HG03378 (cell line): Measurements from ENCODE around the gene LCNL1.

Experiments used
- ATAC-seq: cut with Tn5 transposase; IDR thresholded peaks from one replicate; pipeline ENCODE4 v1.9.1; 2021; ENCODE audit warnings: mild to moderate bottlenecking, moderate library complexity; ENCODE audit not compliant: unreplicated experiment

LCNL1 gene

DNA sequence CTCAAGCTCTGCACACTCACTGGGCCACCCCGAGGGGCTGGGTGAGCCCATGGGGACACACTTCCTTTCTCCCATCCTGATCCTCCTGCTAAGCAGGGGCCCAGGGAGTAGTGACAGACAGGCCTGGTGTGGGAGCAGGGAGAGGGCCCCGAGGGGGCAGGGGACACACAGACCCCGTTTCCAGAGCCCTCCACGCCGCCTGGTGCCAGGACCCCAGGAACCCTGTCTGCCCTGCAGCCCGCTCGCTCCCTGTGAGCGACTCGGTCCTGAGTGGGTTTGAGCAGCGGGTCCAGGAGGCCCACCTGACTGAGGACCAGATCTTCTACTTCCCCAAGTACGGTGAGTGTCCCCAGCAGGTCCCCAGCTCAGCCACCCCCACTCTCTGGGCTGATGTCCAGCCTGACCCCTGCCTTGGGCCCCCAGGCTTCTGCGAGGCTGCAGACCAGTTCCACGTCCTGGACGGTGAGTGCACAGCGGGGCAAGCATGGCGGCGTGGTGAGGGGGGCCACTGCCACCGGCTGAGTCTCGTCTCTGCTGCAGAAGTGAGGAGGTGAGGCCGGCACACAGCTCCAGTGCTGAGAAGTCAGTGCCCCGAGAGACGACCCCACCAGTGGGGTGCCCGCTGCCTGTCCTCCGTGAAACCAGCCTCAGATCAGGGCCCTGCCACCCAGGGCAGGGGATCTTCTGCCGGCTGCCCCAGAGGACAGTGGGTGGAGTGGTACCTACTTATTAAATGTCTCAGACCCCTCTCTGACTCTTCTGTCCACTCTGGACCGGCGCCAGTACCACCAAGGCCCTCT lies 36.4 kb upstream of the LCNL1 start:
- no peak for ATAC-seq

DNA sequence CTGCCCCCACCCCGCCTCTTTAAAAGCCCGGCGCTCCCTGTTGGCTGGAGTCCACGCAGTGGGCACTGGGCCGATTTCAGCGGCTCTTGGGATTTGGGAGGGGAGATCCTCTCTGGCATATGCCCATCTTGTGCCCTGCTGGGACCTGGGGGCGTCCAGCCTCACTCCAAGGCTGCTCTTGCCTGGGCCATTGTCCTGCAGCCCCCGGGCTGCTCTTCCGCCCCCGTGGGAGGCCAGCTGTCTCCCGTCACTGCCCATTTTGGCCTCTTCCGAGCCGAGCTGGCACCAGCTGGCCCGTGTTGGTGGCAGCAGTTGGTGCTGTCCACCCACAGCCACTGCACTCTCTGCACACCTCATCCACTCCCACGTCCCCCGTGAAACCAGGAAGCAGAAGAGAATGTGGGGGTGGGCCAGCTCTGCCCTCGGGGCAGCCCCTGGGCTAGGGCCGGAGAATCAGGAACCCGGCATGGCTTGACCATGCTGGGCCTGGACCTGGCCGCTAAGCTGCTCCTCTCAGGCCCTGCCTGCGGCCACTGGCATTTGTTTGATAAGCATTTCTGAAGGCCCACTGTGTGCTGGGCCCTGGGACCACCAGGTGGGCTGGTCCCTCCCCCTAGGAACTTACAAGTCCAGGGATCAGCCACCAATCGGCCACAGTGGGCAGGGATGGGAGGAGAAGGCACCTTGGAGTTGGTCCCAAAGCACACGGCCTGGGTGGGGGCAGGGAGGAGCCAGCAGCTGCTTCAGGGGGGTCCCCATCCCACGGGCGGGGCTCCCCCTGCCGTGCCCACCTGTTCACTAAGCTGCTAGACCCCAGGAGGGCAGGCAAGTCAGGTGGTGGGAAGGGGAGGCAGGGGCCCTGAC lies 35.5 kb upstream of the LCNL1 start:
- ATAC-seq, result no peak

DNA sequence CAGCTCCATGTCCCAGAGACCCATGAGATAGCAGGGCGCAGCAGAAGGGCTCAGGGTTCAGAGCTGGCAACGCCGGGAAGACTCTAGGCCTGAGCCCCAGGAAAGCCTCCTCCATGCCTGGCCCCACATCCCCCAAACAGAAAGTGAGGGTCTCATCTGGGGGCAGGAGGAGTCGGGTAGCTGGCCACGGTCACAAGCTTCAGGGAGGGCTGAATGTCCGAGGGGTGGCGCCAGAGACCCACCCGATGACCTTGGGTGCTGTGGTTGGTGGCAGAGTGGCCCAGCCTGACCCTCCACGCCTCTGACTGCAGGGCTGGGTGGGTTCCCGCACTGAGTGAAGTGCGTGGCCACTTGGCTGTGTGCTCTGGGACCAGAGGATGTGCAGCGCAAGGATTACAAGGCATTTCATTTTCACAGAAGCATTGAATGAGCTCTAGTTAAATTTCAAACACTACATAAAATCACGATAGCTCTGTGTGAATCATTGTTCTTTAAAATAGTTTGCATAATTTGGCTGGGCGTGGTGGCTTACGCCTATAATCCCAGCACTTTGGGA lies 34.8 kb upstream of the LCNL1 start:
- no peak for ATAC-seq

DNA sequence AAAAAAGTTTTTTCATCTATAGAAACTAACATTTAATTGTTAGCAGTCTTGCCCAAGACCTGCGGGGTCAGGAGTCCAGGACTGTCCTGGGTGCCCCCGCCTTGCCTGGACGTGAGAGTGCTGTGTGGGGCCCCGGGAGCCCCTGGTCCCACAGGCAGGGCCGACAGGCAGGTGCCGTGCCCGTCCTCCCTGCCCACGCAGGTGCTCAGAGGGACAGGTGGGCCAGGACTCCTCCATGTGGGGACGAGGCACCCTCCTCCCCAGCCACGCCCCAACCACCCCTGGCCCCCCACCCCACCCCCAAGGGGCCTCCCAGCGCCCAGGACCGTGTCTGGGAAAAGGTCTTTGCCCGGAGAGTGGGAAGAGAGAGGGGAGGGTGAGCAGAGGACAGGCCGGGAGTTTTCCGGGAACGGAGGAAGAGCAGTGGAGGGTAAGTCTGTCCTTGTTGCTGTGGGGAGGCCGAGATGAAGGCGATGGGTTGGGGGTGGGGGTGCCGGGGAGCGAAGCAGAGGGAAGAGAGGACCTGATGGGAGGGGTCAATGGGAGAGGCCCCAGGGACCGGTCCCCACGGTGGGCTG lies 33.5 kb upstream of the LCNL1 start:
- ATAC-seq, result no peak

DNA sequence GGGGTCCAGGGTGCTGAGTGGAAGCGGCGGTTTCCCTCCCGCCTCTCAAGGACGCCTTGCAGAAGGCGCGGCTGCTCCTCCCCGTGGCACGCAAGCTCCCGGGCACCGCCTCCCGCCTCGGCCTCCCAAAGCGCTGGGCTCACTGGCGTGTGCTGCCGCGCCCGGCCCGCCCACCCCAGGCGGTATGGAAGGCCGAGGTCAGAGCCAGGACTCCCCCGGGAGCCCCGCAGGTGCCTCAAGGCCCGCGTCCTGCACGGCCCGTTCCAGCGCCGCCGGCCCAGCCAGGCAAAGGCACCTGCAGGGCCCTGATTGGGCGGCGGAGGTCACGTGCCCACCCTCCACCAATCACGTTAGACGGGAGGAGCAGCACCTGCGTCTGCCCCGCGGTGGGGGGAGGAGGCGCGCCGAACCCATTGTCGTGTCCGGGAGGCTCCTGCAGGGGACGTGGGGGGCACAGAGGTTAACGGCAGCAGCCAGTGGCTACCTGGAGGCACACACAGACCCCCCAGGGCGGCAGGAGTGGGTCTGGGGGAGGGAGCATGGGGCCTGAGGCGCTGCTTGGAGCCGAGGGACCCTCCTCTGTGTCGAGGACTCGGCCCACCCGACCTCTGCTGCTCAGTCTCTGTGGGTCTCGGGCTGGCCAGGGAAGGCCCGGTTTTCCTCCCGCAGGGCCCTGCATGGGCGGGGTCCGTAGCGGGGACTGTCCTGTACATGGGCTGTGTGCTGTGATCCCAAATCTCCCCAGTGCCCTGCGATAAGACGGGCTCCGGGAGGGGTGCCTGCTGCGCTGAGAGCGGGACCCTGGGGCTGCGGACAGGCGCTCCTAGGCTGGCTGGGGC lies 32.8 kb upstream of the LCNL1 start:
- peak; percentile 53 for ATAC-seq

DNA sequence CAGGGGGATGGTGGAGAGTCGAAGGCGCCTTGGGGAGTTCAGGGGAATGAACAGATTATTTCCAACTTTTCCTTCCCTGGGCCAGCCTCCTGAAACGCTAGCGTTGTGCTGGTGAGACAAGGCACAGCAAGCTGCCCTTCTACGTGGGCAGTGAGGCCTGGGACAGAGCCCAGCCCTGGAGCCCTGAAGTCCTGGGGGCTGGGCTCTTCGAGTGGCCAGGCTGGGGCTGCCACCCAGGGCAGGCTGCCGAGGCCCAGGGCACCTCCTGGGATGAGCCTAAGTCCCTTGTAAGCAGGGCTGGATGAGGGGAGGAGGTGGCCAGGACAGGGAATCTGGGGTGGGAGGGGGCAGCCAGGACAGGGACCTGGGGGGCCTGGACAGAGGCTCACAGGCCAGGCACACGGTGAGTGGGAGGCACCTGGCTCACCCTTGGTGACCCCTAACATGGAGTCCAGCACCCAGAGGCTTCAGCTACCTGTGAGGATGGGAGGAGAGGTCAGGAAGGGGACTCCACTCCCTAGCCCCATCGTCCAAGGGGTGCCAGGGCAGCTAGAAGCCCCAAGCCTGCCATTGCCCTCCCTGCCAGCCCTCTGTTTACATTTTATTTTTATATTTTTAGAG lies 32.0 kb upstream of the LCNL1 start:
- ATAC-seq, result no peak

DNA sequence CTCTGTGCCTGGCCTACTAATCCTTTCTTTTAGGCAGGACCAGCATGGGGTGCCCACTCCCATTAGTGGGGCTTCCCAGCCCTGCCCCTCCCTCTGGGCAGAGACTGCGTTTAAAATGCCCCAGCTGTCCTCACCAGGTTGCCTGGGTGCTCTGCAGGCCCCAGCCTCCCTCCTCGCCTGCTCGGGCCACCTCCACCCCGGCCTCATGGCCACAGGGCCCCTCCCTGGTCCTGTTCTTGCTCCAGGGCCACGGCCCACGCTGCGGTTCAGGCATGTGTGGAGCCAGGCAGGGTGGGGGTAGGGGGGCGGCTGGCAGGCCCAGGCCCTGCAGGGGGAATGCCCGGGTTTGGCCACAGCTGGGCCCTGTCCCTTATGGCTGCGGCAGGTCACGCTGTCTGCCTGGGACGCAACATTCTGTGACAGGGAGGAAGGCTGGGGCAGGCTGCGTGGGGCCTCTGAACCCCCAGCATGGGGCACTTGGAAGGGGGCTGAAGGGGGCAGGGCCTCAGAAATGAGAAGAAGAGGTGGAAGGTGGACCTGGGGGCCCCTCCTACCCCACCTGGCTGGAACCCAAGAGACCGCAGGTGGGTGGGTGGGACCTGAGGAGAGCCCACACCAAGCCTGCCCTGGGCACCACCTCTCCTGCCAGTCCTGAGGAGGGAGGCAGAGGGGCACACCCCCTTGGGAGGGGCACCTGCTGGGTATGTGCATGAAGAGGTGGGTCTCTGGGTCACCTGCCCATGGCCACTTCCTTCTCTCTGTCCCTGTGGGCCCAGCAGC lies 31.1 kb upstream of the LCNL1 start, which contains the start of gene LCN12:
TSS of gene LCN12 (plus strand) at position 733 of the 780 bp plus-strand sequence. CDS start 55 bp downstream, outside the sequence.
- no peak for ATAC-seq

DNA sequence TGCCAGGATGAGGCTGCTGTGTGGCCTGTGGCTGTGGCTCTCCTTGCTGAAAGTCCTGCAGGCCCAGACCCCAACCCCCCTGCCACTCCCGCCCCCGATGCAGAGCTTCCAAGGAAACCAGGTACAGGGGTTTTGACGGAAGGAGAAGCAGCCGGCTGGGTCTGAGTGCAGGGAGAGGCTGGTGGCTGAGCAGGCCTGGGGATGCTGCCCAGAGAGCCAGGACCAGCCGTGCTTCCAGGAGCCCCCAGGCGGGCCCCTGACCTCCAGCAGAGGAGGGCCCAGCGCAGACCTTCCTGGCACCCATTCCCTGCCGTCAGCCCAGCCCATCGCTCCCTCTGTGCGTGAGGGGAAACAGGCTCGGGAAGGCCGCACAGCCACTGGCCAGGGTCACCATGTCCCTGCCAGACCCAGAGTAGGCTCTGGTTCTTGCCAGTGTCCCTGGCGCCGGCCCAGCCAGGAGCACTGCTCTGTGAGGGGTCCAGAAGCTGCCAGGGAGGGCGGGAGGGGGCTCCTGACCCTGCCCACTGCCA lies 30.4 kb upstream of the LCNL1 start:
- ATAC-seq, result no peak

DNA sequence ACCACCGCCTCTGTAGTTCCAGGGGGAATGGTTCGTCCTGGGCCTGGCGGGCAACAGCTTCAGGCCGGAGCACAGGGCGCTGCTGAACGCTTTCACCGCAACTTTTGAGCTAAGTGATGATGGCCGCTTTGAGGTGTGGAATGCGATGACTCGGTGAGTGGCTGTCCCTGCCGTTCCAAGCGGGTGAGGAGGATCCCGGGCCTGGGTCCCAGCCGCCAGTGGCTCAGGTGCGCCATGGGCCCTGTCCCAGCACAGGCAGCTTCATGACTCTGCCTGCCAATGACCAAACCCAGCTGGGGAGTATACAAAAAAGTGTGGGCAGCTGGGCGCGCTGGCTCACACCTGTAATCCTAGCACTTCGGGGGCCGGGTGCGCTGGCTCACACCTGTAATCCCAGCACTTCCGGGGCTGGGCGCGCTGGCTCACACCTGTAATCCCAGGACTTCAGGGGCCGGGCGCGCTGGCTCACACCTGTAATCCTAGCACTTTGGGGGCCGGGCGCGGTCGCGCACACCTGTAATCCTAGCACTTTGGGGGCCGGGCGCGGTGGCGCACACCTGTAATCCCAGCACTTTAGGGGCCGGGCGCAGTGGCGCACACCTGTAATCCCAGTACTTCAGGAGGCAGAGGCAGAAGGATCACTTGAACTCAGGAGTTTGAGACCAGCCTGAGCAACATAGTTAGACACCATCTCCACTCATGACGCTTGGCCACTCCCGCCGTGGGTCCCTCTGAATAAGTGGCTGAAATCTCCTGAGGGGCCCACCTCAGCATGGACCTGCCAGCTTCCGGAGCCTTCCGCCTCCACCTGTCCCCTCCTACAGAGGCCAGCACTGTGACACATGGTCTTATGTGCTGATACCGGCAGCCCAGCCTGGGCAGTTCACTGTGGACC lies 29.7 kb upstream of the LCNL1 start:
- no peak for ATAC-seq

DNA sequence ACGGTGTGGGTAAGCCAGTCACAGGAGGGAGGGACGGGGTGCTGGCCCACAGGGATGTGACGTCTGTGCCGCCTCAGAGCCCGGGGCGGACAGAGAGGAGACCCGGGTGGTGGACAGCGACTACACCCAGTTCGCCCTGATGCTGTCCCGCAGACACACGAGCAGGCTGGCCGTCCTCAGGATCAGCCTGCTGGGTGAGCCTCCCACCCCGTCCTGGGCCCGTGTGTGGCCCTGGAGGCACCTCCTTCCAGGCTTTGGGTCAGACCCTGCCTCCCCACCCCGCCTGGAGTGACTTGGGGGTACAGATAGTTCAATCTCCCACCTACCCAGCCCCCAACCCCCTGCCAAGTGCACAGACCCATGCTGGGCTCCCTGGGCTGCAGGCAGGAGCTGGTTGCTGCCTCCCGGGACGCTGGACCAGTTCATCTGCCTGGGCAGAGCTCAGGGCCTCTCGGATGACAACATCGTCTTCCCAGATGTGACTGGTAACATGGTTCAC lies 29.0 kb upstream of the LCNL1 start:
- no peak for ATAC-seq

DNA sequence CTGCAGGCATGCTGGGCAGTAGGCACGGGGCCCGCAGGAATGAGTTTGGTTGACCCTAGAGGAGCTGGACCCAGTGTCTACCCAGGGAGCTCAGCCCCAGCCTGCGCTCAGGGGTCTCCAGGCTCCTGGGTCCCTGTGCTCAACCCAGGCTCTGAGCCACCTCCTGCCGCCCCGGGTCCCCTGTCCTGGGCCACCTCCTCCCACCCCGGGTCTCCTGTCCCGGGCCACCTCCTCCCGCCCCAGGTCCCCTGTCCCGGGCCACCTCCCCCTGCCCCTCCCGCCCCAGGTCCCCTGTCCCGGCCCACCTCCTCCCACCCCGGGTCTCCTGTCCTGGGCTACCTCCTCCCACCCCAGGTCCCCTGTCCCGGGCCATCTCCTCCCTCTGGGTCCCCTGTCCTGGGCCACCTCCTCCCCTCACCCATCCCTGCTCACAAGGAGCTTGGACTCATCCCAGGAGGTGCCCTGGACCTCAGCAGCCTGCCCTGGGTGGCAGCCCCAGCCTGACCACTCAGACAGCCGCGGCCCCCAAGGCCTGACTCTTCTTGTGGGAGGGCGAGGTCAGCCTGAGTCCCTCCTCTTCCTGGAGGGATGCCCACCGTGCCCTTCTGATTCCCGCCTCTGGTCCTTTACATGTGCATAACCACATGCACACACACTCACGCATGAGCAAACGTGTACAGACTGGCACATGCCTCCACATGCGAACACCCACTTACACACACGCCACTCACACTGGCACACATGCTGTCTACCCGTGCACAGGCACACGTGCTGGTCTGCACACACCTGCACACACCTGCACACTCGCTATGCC lies 28.3 kb upstream of the LCNL1 start:
- ATAC-seq, result no peak

DNA sequence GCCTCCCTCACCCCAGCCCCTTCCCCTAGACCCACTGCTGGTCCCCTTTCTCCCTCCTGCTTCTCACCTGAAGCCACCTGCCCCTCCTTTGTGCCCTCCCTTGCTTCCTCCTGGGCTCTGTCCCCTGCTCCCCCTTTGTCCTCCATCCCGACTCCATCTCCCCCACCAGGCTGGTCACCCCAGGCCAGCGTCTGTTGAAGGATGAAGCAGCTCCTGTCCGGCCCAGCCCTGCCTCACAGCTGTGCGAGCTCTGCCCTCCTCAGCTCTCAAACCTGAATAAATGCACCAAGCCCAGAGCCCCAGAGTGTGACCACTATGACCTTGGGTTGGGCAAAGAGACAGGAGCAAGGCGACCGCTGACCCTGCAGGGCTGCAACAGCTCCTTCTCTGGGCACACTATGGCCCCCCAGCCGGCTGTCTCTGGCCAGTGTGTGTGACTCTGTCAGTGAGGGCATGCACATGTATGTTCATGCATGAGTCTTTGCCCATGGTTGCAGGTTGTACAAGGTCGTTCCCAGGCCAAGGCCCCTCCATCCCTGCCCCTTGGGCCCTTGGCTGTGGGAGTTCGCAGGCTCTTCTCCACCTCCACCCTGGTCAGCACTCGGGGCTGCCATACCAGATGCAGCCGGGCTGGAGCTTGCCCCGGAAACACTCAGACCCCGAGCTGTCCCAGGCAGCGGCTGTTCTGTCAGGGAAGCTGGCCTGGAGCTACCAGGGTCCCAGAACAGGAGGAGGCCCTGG lies 27.4 kb upstream of the LCNL1 start:
- ATAC-seq, result no peak

DNA sequence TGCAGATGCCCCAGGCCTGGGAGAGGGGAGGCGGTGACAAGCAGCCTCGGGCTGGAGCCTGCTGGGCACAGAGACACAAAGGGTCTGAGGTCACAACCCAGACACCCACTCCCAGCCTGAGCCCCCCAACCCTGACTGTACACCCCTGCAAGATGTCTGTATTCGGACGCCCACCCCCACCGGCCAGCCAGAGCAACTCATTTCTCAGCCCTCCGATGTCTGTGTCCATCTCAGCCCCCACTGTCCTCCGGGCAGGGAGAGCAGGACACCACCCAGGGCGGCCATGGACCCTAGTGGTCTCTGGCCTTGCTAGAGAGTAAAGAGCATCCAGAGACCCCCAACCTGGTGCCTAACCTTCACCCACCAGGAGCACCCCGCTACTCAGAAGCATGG lies 26.9 kb upstream of the LCNL1 start:
- no peak for ATAC-seq

DNA sequence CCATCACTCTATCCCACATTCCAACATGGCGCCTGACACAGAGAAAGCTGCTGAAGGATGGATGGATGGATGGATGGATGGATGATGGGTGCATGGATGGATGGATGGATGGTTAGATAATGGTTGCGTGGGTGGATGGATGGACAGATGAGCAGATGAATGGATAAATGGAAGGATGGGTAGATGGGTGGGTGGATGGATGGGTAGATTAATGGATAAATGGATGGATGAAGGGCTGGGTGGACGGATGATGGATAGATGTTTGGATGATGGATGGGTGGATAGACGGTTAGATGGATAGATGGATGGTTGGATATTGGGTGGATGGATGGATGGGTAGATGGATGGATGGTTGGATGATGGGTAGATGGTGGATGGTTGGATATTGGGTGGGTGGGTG lies 26.2 kb upstream of the LCNL1 start:
- no peak for ATAC-seq

DNA sequence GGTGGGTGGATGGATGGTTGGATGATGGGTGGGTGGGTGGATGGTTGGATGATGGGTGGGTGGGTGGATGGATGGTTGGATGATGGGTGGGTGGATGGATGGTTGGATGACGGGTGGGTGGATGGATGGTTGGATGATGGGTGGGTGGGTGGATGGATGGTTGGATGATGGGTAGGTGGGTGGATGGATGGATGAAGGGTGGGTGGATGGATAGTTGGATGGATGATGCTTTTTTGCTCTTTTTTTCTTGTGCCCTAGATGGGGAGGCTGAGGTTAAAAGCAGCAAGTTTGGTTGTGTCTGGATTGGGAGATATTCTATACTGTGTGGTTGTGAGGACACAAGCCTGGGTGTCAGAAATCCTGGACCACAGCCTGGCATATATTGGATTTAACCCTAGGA lies 25.3 kb upstream of the LCNL1 start:
- ATAC-seq, result no peak

DNA sequence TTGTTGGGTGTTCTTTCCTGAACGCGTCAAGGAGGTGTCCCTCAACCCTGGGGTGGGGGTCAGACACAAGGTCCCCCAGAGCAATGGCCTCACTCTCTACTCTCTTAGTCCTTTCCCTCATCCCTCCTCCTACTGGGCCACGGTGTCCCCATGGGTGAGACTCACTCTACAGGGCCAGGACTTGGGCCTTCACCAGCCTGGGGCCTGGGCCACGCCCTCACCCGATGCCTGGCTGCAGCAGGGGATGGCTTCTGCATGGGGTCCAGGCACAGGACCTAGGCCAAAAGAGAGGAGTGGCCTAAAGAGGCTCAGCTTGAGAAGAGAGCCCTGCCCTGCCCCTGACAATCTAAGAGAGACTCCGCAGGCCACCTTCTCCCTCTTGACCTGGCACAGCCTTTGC lies 24.9 kb upstream of the LCNL1 start:
- no peak for ATAC-seq
